Fibroblast of skin of back (primary cell): Measurements from ENCODE around the gene TTC7B.

ENCODE experiments used
- DNase-seq: peaks from one replicate; pipeline ENCODE4 v3.0.0-alpha.2; 2013

TTC7B gene

DNA sequence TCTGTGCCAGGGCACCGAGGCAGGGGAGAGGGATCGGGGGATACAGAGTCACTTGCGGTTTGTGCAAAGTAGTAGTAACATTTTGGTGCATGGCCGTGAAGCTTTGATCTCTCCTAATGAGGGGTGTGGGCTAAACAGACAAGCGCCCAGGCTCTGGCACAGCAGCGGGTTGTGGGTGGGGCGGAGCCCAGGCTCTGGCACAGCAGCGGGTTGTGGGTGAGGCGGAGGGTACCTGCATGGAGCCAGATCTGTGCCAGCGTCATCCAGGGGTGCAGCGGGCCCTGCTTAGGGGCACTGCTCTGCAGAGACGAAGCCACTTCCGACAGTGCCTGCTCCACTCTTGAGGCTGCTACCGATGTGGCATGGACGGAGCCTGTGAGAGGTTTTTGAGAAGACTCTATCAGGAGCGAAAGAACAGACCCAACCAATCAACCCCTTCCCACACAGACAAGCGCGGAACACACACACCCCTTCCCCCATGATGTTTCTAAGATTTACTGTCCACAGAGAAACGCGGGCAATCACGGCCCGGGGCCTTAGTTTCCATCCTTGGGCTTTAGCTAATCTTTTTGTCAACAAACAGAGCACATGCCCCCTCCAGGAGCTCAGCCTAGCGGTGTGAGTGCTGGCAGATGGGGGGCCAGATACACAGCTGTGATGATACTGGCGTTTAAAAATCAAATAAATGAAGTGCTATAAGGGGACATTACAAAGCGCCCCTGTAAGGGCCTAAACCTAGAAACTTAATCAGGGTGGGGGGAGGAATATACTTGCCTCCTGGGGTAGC lies 222.8 kb downstream of the TTC7B start:
- no peak for DNase-seq

DNA sequence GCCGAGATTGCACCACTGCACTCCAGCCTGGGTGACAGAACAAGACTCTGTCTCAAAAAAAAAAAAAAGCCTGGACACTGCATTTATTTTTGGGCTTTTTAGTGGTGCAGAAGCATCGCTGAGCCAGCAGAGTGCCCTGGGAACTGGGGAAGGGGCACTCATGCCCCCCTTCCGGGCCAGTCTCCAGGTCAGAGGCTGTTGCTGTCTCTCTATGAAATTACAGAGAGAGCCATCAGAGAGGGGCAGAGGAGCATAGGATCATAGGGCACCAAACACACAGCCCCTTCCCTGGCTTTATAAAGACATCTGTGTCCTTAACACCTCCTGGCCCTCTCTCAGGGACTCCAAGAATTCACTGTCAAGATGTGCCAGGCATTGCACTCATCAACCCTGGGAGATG lies 223.6 kb downstream of the TTC7B start:
- DNase-seq: no peak

DNA sequence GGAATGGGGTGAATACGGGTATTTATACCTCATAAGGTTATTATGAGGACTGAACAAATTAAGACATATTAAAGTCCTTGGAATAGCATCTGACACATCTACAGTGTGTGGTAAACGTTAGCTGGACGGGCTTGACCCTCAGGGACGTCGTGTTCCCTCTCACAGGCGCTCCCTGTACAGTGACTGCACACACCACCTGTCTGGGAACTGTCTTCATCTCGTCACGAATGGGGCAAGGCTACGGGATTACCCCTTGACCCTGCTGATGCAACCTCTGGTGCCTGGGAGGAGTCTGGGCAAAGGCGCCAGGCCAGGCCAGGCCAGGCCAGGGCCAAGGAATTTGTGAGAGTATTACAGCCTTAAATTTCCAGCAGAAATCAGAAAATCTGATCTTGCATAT lies 228.3 kb downstream of the TTC7B start:
- DNase-seq: no peak

DNA sequence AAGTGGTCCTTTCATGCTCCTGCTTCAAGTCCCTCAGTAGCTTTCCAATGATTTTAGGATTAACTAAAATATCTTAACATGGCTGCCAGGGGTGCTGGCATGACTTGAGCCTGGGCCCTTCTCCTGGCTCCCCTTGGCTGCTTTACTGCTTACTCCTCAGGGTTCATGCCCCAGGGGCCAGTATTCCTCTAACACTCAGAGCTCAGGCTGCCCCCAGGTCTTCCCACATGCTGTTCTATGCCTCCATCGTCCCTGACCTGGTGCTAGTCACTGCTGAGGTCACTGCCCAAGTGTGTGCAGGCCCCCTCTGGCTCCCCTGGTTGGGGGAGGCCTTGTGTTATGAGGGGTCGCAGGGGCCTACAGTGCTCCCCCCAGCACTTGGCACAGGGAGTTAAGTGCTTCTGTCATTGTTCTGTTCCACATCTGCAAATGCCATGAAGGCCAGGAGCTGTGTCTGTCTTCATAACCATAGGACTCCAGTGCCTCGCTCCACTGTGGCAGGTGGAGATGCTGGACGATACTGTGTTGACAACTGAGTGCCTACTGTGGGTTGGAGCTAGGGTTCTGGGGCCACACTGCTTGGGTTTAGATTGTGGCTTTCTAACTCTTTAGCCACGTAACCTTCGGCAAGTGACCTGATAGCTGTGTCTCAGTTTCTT lies 228.8 kb downstream of the TTC7B start:
- no peak for DNase-seq

DNA sequence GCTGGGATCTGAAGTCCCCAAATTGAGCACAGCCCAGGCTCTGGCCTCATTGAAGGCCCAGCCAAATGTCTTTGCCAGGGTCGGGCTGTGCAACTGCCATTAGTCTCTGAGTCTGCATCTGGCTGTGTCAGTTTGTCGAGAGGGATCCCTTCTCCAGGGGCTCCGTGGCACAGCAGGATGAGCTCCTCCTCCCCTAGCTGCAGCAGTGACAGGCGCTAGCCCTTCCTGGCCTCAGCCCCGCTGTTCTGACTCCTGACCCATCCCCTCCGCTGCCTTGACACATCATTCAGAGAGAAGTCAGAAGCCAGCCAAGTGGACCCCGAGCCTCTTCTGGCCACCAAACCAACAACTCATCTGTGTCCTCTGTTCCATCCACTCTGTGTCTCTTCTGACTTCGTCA lies 231.1 kb downstream of the TTC7B start:
- DNase-seq: no peak

DNA sequence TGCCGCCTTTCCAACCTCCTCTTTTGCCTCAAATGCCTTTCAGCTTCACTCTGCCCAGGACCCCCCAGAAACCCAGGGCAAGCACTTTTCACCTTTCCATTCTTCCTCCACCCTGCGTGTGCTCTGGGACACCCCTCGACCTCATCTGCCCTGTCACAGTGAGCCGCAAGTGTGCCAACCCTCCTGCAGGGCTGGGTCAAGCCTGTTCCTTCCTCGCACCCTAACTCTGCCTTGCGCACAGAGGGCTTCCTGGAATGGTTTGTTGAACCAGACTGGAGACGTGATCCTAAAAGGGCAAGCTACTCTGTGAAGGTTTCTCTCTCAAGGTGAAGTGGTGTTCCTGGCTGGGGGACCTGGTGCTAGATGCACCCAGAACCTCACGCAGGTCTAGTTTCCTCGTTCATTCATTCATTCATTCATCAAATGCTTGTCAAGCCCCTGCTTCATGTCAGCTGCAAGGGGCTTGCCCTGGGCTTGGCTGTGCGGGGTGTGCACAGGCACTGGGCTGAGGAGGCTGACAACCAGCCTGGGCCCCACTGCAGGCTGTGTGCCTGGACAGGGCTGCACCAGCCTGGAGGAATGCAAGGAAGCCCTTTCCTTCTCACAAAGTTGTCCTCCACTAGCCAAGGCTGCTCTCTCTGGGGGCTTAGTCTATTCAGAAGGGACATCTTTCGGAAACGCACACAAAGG lies 232.2 kb downstream of the TTC7B start:
- no peak for DNase-seq

DNA sequence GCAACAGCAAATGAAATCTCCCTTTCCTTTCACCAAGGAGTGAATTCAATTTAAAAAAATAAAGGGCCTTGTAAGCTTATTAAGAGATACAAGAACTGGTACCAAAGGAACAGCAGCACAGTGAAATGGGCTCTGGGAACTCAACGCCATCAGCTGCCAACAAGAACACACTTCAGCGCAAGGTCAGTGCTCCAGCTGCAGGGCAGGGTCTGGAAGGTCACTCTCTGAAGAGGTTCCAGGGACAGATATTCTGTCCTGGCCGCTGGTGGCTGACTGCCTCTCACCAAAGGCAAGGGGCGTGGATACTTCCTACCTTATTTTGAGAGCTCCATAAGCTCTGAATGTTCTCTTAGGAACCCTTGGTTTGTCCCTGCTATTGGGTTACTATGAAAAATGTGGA lies 232.8 kb downstream of the TTC7B start:
- no peak for DNase-seq

DNA sequence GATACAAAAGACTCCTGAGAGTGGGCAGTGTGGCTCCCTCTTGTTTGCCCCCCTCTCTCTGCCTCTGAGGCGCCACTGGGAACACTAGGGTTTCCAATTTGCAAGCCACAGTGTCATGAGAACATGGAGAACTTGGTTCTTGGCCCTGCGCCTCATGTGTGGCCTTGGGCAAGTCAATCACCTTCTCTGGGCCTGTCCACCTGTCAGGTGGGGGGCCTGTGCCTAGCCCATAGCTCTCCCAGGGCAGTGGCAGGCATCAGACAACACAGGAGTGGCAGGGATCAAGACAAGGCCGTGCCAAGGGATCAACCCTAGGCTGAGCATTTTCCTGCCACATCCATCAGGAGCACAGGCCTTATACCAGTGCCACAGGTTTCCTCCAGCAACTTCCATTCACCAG lies 234.1 kb downstream of the TTC7B start:
- no peak for DNase-seq

DNA sequence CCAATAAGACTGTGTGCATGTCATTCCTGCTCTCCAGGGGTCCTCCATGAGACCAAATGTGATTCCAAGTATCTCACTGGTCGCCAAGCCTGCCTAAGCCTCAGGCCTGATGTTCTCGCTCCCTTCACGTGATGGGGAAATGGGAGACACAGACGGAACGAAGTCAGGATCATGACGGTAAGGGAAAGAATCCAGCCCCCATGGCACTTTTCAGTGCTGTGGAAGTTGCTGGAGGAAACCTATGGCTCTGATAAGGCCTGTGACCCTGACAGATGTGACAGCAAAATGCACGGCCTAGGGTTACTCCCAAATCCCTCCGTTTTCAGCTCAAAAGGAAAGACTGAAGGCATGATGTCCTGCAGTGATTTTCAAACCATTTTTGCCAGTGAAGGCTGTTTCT lies 234.5 kb downstream of the TTC7B start:
- DNase-seq: no peak

DNA sequence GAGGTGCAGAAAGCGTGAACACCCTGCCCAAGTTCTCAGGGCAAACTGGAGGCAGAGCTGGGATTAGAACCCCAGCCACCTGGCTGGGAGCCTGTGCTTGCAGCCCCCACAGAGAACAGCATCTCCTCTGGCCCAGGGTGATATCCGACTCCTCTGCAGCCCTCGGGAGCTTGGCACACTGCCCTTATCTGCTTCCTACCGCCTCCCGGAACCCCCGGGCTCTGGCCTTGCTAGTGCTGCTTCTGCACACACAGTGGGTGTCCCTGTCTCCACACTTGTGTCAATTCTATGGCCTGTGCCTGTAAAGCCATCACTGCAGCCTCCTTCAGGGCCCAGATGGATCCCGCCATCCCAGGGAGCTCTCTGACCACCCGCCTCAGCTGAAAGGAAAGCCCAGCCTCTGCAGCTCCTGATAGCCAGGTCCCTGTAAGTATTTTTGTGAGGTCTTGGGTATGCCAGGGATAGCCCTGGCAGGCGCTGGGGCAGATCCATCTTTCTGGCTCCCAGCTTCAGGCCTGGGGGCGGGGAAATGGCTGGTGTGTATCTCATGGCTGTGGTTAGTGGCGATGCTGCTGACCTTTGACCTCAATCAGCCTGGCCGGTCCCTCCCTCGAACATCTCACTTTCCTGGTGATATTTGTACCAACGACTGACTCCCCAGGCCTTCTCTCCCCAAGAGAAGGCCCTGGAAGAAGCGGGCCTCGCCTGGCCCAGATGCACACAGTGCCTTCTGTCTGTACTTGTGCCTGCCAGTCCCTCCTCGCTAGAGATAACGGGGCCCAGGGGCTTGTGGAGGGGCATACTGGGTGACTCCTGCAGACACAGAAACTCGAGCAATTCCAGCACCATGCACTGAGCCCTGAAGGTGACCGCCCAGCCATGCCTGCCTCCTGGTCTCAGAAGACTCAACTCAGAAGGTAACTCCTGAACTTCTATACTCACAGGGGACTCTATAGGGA lies 235.6 kb downstream of the TTC7B start:
- DNase-seq: no peak

DNA sequence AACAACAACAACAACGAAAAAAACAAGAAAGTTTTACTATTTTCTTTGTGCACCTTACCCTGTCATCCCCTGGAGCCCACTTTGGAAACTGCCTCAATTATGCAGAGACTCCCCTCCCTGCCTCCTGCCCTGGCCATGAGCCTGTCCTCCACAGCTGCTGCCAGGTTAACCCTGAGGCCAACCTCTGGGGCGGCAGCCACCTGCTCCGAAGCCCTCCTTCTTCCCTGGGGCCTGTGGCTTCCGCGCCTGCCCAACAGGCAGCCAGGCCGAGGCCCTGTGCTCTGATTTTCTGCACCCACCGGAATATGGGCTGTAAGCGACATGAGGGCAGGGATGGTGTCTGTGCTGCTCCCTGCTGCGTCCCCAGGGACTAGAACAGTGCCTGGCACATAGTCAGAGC lies 236.4 kb downstream of the TTC7B start:
- no peak for DNase-seq

DNA sequence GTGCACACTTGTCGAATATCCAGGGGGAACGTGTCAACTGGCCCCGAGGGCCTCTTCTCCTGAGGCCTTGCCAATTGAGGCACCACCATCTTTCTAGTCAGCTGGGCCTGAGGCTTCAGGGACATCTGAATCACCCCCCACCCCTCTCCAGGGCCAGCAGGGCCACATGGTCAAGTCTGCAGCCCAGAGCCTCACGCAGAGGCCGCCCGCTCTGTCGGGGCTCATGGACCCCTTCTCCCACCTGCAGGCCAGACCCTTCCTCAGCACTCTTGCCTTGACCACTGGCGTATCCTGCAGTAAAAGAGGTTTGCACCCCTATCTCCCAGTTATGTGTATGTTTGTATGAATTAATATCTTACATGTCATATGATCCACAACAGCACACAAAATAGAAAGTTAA lies 237.1 kb downstream of the TTC7B start:
- no peak for DNase-seq

DNA sequence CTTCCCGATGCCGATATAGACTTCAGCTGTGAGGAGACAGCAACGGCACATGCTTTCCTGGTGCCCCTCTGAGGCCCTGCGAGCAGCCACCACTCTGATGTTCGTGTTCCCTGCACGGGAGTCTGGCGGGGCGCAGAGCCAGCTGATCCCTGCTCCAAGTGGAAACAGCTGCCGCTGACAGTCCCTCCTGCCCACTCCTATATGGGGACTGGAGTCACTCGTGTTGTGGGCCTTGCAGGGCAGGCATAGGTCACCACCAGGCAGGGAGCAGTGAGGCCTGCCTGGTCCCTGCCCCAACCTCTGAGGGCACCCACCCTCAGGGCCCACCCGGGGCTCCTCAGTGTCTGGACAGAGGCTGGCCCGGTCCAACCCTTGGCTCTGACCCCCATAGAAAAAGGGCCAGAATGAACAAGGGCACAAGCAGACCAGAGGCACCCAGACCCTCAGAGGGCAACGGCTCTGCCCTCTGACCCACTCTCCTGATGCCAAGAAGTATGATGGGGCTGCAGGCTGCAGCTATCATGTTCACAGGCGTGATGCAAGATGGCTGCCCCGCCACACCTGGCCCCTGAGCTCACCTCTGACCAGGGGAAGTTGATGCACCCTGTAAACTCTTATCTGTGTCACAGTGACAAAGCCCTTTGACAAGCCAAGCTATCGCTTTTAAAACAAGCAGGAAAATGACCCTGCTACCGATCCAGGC lies 237.8 kb downstream of the TTC7B start:
- no peak for DNase-seq

DNA sequence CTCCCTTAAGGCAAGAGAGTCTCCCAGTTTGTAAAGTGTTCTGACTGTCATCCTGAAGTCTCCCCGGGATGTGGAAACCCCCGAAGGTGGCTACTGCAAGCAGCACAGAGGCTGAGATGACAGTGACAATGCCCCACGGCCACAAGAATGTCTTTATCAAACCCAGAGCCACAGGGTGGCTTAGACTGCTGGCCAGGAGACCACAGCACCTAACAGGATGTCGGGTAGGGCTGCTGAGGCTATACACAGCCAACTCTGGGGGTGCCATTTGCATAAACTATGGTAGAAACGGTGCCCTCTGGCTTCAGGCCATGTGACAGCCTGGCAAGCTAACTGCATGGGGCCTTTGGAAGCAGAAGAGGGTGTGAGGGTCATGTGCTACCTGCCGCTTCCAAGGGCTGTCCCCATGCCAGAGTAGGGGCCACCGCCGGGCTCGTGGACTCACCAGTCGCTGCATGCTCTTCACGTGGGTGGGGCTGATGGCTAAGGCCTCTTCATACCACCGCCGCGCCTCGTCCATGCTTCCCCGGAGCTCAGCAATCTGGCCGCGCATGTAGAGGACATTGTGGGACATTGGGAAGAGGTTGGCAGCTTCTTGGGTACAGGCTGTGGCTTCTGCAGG lies 238.5 kb downstream of the TTC7B start:
- no peak for DNase-seq

DNA sequence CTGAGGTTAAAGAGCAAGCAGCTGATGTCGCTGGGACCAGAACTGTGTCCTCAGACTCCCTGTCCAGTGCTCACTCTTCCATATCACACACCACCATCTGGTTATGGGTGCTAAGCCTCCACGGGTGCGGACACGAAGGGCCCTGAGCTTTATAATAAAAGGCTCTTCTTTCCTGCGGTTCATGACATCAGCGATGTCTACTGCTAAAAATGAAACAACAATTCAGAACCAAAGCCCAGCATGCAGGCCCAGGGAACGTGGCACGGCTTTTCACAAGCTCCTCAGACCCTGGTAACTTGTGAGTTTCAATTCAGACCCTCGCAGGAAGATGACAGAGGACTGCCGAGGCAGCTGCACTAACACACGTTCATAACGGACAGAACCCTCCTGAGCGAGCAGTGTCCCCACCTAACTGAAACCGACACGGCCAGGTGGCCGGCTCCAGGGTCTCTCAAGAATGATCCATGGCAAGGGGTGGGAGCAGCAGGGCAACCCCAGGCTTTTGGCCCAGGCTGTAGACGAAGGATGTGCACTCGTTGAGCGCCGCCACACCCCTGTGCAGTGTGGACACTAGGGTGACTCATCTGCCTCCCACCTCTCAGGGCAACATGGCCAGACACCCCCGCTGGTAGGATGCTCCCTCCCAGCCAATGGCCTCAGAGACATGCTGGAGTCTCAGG lies 239.1 kb downstream of the TTC7B start:
- no peak for DNase-seq

DNA sequence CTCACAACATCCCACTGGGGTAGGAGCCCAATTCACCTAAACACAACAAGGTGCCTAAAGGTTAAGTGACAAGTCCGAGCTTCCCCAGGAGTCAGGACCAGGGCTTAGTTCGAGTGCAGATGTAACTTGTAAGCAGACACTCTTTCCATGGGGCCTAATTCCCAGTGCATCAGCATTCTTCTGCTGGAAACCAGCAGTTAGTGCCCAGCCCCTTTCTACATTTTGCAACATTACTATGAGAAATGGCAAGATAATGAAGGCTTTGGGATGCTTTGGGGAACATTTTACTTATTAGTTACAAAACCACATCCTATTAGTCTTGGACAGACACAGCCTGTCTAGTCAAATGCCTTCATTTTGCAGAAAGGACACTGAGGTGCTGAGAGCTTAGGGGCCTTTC lies 239.6 kb downstream of the TTC7B start:
- no peak for DNase-seq

DNA sequence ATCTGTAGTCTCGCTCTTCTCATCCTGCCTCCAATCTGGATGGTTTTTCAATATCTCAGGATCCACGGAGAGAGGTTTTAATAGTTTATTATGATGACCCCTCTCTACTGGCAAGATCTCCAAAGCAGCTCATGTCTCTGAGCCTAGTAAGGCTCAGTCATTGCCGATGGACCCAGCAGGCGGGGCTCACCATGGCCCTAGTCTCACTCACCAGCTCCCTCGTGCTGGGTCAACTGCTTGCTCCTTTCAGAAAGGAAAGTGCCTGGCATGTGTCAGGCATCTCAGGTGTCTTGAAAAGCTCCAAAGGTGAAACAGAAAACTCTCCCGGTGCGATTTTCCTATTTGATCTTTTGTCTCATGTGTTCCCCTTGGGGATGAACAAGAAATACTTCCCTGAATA lies 240.4 kb downstream of the TTC7B start:
- no peak for DNase-seq

DNA sequence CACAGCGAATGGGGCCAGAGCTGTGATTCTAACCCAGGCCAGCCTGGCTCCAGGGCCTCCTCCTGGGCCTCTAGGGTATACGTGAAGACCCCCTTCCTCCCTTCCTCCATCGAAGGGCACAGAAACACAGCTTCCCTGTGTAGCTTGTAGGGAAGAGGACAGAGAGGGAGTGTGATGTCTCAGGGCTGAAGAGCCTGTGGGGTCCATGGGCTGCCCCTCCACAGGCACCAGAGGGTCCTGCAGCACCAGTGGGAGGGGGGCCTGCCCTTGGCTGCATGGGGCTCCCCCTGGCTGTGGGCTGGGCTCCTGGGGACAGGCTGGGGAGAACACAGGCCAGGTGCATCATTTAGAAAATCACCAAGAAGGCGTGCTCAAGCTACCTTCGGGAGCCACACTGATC lies 240.9 kb downstream of the TTC7B start:
- no peak for DNase-seq

DNA sequence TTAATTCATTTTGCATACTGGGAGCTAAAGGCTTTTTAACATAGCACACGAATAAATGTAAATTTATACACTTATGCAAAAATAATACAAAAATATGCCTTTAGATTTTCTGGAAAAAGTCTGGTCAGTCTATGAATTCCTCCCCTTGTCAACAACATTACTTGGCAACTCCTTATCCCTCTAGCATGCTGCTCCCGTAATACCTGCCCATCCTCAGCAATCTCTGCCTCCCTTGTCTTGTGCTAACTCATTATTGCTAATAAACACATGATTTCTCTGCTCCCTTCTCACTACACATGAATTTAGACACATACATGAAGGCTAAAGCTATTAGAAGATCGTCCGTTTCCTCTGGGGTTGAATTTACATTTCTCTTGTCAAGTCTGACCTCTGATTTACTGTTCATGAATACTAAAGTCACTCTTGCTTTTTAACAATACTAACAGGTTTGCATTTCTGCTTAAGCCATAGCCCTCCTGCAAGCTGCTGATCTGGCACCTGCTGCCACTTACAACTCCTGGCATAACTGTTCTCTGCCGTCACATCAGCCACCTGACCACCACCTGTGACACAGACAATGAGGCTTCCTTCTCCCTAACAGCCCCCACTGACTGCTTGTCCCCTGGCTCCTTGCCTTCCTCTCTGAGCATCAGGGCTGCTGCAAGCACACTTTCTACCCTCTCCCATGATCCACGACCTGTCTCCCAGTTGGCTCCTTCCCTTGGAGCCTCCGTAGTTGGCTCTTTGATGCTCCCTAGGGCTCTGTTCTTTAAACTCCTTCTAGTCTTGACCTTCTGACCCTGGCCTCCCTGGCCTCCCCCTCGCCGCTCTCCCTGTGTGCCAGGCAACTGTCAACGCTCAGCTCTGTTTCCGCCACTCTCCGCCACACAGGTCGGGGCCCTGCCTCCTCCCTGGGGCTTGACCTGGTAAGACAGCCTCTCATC lies 241.8 kb downstream of the TTC7B start:
- no peak for DNase-seq
